GM10847 (cell line): ENCODE results near the gene GALNT6.

Source experiments
- POLR2A ChIP-seq: IDR thresholded peaks from 2 replicates; pipeline ENCODE4 v1.6.1; 2011; ENCODE audit not compliant: insufficient read length; ENCODE audit errors: extremely low read depth

GALNT6 gene

DNA sequence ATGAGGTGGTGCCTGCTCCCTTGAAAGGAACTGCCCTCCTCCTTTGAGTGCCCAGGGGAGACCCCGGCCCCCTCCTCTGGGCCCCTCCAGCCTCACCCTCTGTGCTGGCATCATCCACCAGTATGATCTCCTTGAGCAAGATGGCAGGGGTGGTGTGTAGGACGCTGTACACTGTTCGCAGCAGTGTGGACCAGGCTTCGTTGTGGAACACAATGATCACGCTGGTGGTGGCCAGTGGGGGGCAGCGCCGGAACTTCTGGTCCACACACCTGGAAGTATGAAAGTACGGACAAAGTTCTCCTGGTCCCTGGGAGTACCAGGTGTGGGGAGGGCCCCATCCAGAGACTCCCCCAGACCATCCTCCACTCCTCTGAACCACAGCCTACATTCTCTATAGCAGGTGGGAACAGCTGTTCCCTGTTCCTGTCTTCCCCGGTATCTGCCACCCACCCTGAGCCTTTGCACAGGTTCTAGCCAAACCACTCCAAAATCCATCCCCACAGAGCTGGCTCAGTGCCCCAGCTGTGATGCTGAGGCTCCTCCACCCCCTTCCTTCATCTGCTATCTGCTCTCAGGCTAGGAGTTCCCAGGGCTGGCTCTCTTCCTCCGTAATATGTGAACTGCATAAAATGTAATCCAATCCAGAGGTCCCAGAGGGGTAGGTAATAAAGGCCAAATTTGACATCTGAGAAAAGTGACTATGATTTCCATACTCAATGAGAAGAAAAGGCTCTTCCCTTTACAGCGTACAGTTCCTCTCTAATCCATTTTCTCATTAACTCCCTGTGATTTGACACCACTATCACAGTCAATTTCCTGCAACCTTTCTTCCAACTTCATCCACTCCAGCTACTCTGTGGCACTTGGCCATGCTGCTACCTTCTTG is 13.9 kb downstream of the GALNT6 start:
- TF ChIP-seq POLR2A, result no peak

- TF ChIP-seq POLR2A, result no peak
Observed at GRCh38 chr12:51374856-51375255, 16.4 kb downstream of the GALNT6 start.

DNA sequence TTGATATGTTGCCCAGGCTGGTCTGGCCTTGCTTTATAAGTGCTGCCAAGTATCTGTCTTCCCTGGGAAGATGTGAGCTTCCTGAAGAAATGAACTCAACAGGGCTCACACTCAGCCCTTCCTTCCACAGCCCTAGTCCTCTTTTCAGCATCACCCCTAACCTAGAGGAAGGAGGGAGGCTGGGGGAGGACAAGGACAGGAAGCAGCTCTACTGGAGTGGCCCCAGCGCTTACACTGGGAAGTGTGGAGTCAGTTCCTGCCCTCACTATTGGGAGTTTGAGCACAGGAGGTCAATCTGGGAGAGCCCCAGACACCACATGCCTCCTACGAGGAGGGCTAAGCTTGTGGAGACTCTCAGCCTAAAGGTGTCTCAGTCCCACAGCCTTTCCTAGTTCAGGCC is 16.8 kb downstream of the GALNT6 start:
- no peak for TF ChIP-seq POLR2A

GRCh38 chr12:51373187-51373586 is 18.0 kb downstream of the GALNT6 start:
- TF ChIP-seq POLR2A, result no peak

DNA sequence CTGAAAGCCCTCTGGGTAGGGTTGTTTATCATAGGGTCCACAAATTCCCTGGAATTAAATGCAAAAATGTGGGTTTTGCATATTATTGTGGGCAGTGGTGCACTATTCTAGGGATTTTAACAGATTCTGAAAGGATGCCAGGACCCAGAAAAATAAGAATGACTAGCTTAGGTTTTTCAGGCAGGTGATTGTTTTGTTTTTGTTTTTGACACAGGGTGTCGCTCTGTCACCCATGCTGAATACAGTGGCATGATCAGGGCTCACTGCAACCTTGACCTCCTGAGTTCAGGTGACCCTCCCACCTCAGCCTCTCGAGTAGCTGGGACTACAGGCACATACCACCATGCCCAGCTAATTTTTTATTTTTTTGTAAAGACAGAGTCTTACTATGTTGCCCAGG is 19.2 kb downstream of the GALNT6 start:
- no peak for TF ChIP-seq POLR2A

DNA sequence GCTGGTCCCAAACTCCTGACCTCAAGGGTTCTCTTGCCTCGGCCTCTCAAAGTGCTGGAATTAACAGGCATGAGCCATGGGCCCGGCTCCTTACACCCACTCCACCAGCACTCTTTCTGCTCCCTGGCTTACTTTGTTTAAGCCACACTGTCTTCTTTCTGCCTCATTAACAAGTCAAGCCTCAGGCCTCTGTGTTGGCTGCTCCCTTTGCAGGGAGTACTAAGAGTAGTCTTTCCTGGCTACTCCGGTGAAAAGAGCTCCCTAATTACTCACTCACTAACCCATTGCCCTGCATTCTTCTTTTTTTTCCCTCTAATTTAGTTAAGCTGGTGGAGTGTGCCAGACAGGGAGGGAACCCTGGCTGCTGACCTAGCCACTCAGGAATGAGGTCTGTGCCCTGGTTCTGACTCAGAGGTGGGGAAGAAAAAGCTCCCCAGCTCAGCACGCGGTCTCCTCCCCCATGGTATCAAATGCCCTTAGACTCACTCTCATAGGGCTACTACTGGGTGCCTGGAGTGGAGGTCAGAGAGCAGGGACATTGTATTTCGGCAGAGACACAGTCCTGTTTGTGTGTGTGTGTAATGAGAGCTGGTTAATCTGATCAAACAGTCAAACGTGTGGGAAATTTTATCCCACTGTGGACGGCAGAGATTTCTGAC is 19.8 kb downstream of the GALNT6 start:
- TF ChIP-seq POLR2A, result no peak

GRCh38 chr12:51370667-51371066 is 20.5 kb downstream of the GALNT6 start:
- no peak for TF ChIP-seq POLR2A

GRCh38 chr12:51369581-51369980 is 21.6 kb downstream of the GALNT6 start:
- TF ChIP-seq POLR2A, result no peak

- no peak for TF ChIP-seq POLR2A
Observed at GRCh38 chr12:51368640-51369517, 22.3 kb downstream of the GALNT6 start.

- no peak for TF ChIP-seq POLR2A
Observed at GRCh38 chr12:51365276-51365675, 25.9 kb downstream of the GALNT6 start.

DNA sequence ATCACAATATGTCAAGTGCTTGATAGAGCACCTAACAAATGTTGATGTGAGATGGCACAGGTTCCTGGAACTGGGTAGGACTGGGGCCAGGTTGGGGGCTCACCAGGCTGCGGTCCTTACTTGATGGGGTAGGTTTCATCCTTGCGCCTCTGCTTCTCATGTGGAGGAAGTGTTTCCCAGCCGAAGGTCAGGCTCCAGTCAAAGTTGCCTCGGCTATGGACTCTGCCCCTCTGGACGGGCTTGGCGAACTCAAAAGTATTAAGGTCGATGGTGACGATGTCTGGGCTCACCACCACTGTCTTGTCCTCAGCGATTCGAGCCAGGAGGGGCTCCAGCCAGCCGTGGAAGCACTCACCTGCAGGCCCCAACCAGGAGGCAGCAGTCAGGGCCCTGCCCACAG is 27.2 kb downstream of the GALNT6 start:
- TF ChIP-seq POLR2A, result no peak

GRCh38 chr12:51362747-51363342 is 28.4 kb downstream of the GALNT6 start:
- no peak for TF ChIP-seq POLR2A

GRCh38 chr12:51362307-51362706 is 28.9 kb downstream of the GALNT6 start:
- TF ChIP-seq POLR2A, result no peak

DNA sequence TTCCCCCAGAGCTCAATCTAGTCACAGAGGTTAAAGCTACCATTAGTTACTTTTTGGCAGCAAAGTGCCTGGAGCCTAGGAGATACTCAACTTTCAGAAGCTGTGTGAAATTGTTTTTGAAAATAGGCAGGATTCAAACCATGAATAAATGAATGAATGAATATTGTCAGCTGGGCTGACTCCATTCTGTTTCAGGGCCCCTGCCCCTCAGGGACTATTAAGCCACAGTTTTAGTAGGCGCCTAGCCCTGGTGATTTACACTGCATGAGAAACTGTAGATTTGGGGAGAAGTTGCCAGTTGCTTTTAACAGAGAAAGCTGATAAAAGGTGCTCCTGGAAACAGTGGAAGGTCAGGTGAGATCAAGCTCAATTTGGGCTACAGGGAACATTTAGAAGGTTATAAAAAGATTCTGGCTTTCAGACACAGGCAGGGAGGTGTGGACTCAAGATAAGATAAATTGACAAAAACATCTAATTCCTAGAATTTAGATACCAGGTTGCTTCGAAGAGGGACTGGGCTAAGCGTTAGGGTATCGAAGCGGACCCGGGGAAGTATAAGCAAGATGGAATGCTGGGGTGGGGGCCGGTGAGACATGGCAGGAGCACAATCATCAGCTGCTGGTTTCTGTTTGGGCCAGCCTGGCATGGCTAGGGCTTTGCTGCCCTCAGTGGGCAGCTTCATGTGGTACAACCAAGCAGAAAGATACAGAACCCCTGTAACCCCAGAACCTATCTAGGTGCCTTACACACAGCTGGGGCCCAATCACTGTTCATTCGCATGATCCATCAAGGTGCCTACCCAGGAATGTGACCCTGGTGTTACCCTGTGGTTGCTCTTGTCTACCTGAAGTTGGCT is 29.8 kb downstream of the GALNT6 start:
- no peak for TF ChIP-seq POLR2A
